Parathyroid adenoma (tissue), 2 donors: ENCODE results near the gene RBM14.

Source experiments
- H2AFZ ChIP-seq: fragments of 300-600 bp; sonication (generic); one replicate; pipeline ENCODE4 v1.7.0; 2017; ENCODE audit warnings: antibody characterized with exemption, mild to moderate bottlenecking
- H3K27ac ChIP-seq: fragments of 300-600 bp; sonication (generic); one replicate; pipeline ENCODE4 v1.7.0; 2017
- H3K27me3 ChIP-seq: fragments of 300-600 bp; sonication (generic); one replicate; pipeline ENCODE4 v1.7.0; 2017; ENCODE audit warnings: low read length; ENCODE audit not compliant: control insufficient read depth, insufficient read depth
- H3K36me3 ChIP-seq: fragments of 300-600 bp; sonication (generic); one replicate; pipeline ENCODE4 v1.7.0; 2017; ENCODE audit warnings: low read length; ENCODE audit not compliant: control insufficient read depth, insufficient read depth
- H3K4me1 ChIP-seq: fragments of 300-600 bp; sonication (generic); one replicate; pipeline ENCODE4 v1.7.0; 2017; ENCODE audit warnings: control low read depth
- H3K4me2 ChIP-seq: fragments of 300-600 bp; sonication (generic); one replicate; pipeline ENCODE4 v1.7.0; 2017; ENCODE audit warnings: low read length
- H3K4me3 ChIP-seq: fragments of 300-600 bp; sonication (generic); one replicate; pipeline ENCODE4 v1.7.0; 2017; ENCODE audit warnings: low read depth, low read length
- H3K79me2 ChIP-seq: fragments of 300-600 bp; sonication (generic); one replicate; pipeline ENCODE4 v1.7.0; 2017; ENCODE audit warnings: control low read depth
- H3K9ac ChIP-seq: fragments of 300-600 bp; sonication (generic); one replicate; pipeline ENCODE4 v1.7.0; 2017; ENCODE audit warnings: mild to moderate bottlenecking
- H3K9me3 ChIP-seq: fragments of 300-600 bp; sonication (generic); one replicate; pipeline ENCODE4 v1.7.0; 2017; ENCODE audit warnings: low read length; ENCODE audit not compliant: control insufficient read depth
- CTCF ChIP-seq: fragments of 300-600 bp; sonication (generic); IDR thresholded peaks from one replicate; pipeline ENCODE4 v1.7.0; 2017; ENCODE audit warnings: antibody characterized with exemption, mild to moderate bottlenecking
- donor health status: primary hyperparathyroidism.

Gene RBM14

DNA sequence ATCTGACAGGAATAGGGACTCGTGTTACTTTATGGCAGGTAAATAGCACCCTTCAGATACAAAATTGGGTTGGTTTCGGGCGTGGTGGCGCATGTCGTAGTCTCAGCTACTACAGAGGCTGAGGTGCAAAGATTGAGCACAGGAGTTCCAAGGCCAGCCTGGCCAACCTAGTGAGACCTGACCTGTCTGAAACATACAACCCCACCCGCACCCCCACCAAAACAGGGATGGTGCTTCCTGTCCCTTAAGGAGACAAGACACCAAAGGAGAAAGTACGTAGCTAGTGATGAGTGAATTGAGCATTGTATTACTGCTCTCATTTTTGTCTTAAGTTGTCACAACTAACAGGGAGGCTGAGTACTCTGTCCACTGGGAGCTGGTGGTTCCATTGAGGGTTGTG is 36.2 kb downstream of the RBM14 start:
- no peak for TF ChIP-seq CTCF
- no peak overlapping the region for H2AFZ ChIP-seq
- no peak overlapping the region for H3K9ac ChIP-seq
- no peak overlapping the region for H3K4me2 ChIP-seq
- no peak overlapping the region for H3K27ac ChIP-seq
- peaks cover 6% of the 10 kb centered on the region for H3K79me2 ChIP-seq
- no peaks in the 10 kb centered on the region for H3K36me3 ChIP-seq
- no peaks in the 10 kb centered on the region for H3K4me1 ChIP-seq
- H3K27me3 ChIP-seq: no peaks in the 10 kb centered on the region
- no peak overlapping the region for H3K4me3 ChIP-seq
- no peaks in the 10 kb centered on the region for H3K9me3 ChIP-seq

- H3K9me3 ChIP-seq: no peaks in the 10 kb centered on the region
- peaks cover 6% of the 10 kb centered on the region for H3K79me2 ChIP-seq
- no peak overlapping the region for H3K9ac ChIP-seq
- no peak overlapping the region for H3K4me2 ChIP-seq
- H2AFZ ChIP-seq: no peak overlapping the region
- TF ChIP-seq CTCF: no peak
- no peaks in the 10 kb centered on the region for H3K27me3 ChIP-seq
- H3K27ac ChIP-seq: no peak overlapping the region
- H3K4me1 ChIP-seq: no peaks in the 10 kb centered on the region
- no peaks in the 10 kb centered on the region for H3K36me3 ChIP-seq
- no peak overlapping the region for H3K4me3 ChIP-seq
These were observed 36.7 kb downstream of the RBM14 start for GRCh38 chr11:66653123-66653522.

DNA sequence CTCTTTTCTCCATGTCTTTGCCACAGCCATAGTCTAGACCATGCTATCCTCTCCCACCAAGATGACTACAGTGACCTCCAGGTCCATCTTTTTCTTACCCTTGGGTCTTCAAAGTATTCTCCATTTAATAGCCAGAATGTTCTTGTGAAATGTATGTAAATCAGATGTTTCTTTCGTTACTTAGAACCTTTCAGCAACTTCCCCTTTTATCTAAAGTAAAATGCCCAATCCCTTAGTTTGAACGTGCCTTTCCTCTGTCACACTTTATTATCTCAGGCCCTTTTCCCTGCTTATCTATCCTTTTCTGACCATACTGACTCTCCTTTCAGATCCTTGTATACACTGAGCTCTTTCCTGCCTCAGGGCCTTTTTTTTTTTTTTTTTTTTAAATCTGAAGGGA is 43.3 kb downstream of the RBM14 start:
- H3K36me3 ChIP-seq: no peaks in the 10 kb centered on the region
- H3K4me2 ChIP-seq: no peak overlapping the region
- no peaks in the 10 kb centered on the region for H3K27me3 ChIP-seq
- H3K4me1 ChIP-seq: no peaks in the 10 kb centered on the region
- H3K9ac ChIP-seq: no peak overlapping the region
- no peak overlapping the region for H3K27ac ChIP-seq
- no peak overlapping the region for H2AFZ ChIP-seq
- H3K79me2 ChIP-seq: peaks cover 3% of the 10 kb centered on the region
- H3K4me3 ChIP-seq: no peak overlapping the region
- no peaks in the 10 kb centered on the region for H3K9me3 ChIP-seq
- TF ChIP-seq CTCF: no peak

DNA sequence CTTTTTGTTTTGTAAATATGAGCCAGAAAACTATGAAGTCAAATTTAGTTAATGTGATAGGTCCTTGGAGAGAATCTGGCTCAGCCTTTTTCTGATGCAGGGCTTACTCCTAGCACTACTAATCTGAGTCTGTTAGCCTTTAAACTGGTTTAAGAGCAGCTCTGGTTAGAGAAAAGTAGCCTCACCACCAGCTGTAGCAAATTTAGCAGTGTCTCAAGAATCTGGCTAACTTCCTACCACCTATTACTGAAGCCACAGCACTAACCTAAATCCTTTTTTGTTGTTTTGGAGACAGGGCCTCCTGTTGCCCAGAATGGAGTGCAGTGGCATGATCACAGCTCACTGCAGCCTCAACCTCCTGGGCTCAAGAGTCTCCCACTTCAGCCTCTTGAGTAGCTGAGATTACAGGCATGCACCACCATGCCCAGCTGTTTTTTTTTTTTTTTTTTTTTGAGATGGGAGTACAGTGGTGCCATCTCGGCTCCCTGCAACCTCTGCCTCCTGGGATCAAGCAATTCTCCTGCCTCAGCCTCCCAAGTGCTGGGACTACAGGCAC is 47.4 kb downstream of the RBM14 start:
- H3K4me1 ChIP-seq: no peaks in the 10 kb centered on the region
- no peaks in the 10 kb centered on the region for H3K27me3 ChIP-seq
- no peak overlapping the region for H3K4me3 ChIP-seq
- no peak overlapping the region for H2AFZ ChIP-seq
- H3K9me3 ChIP-seq: no peaks in the 10 kb centered on the region
- no peaks in the 10 kb centered on the region for H3K36me3 ChIP-seq
- H3K9ac ChIP-seq: no peak overlapping the region
- no peak overlapping the region for H3K27ac ChIP-seq
- peaks cover 2% of the 10 kb centered on the region for H3K79me2 ChIP-seq
- H3K4me2 ChIP-seq: no peak overlapping the region
- no peak for TF ChIP-seq CTCF

GRCh38 chr11:66665369-66665768 is 48.9 kb downstream of the RBM14 start:
- Histone ChIP-seq H3K9me3 (no peaks in the 10 kb centered on the region), H3K79me2 (peaks cover 2% of the 10 kb centered on the region), H3K9ac (no peak overlapping the region), H2AFZ (no peak overlapping the region), H3K27me3 (no peaks in the 10 kb centered on the region), H3K36me3 (no peaks in the 10 kb centered on the region), H3K4me2 (no peak overlapping the region), H3K4me3 (no peak overlapping the region), H3K27ac (no peak overlapping the region), H3K4me1 (no peaks in the 10 kb centered on the region)
- no peak for TF ChIP-seq CTCF
